ENCODE data around the gene SHOC2. TPM values are rescaled to one million over a fixed set of nuclear protein-coding genes. Genes with fewer than 3 reads are reported as not detected.

SHOC2 gene
- total RNA-seq, 1 experiment from 2014 or later: 59.8 TPM

- intact Hi-C loops (cut with micrococcal nuclease): loop anchor here (2.0 kb wide), 1 partner anchor 15 kb away; the partner anchor contains the start of genes BBIP1 and SHOC2
- BruUV-seq (replicated peaks): no TSS peak
- H3K4me1 Mint-ChIP-seq (ENCODE audit: insufficient read depth, unreplicated experiment): peaks cover 25% of the 10 kb centered on the region
- H3K4me3 Mint-ChIP-seq (ENCODE audit: unreplicated experiment): no peak overlapping the region
- H3K27ac Mint-ChIP-seq (ENCODE audit: low read depth, unreplicated experiment): peak overlapping the region; percentile 39
- no peaks in the 10 kb centered on the region for H3K9me3 Mint-ChIP-seq (ENCODE audit: unreplicated experiment)
- ChIA-PET POLR2A (interaction anchor here (0.6 to 11.1 kb wide), 19 partner anchors 7 to 1278 kb away, joined by 3 to 129 read pairs (median 5); partner anchors contain the start of genes BBIP1, PDCD4 and SHOC2), CTCF (interaction anchor here (0.5 to 1.6 kb wide), 4 partner anchors 13 to 1412 kb away, joined by 3 to 7 read pairs (median 3); no protein-coding TSS in a partner anchor)
- DNase-seq (ENCODE audit: unreplicated experiment): no peak
- peaks cover 83% of the 10 kb centered on the region for H3K36me3 Mint-ChIP-seq (ENCODE audit: insufficient read depth, unreplicated experiment)
- TF ChIP-seq CTCF (IDR thresholded peaks at IDR 0.05; ENCODE audit: unreplicated experiment): no peak
- H3K27me3 Mint-ChIP-seq (ENCODE audit: insufficient read depth, unreplicated experiment): no peaks in the 10 kb centered on the region
Measured at GRCh38 chr10:110903280-110904278, 15.8 kb upstream of the SHOC2 start.

DNA sequence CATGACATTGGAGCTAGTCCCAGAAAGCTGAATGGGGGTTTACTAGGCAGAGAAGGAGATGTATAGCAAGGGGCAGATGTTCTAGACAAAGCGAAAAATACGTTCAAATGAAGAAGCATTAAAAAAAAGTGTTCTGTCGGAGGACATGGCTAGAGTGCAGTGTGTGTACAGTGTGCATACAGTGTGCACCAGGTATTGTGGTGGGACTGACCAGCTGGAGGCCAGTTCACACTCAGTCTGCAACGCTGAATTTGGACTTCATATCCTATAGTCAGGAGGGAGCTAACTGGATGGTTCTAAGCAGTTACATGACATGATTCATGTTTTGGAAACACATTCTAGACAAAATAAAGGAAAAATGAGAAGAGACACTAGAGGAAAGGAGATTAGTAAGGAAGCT is 9.3 kb upstream of the SHOC2 start:
- Mint-ChIP-seq H3K36me3 (ENCODE audit: insufficient read depth, unreplicated experiment) (peaks cover 41% of the 10 kb centered on the region), H3K27ac (ENCODE audit: low read depth, unreplicated experiment) (no peak overlapping the region), H3K27me3 (ENCODE audit: insufficient read depth, unreplicated experiment) (no peaks in the 10 kb centered on the region), H3K4me3 (ENCODE audit: unreplicated experiment) (no peak overlapping the region), H3K4me1 (ENCODE audit: insufficient read depth, unreplicated experiment) (peaks cover 24% of the 10 kb centered on the region), H3K9me3 (ENCODE audit: unreplicated experiment) (no peaks in the 10 kb centered on the region)
- TF ChIP-seq CTCF (IDR thresholded peaks at IDR 0.05; ENCODE audit: unreplicated experiment): no peak
- intact Hi-C loops (cut with micrococcal nuclease): no loop called here
- ChIA-PET CTCF (interaction anchor here (1.1 to 1.2 kb wide), 2 partner anchors 300 to 1229 kb away, joined by 3 to 6 read pairs; no protein-coding TSS in a partner anchor), POLR2A (interaction anchor here (0.6 to 11.1 kb wide), 11 partner anchors 7 to 593 kb away, joined by 3 to 129 read pairs (median 6); partner anchors contain the start of genes BBIP1, PDCD4 and SHOC2)
- DNase-seq (ENCODE audit: unreplicated experiment): no peak
- BruUV-seq (replicated peaks): no TSS peak

- Mint-ChIP-seq H3K4me1 (ENCODE audit: insufficient read depth, unreplicated experiment) (peaks cover 38% of the 10 kb centered on the region), H3K36me3 (ENCODE audit: insufficient read depth, unreplicated experiment) (peaks cover 34% of the 10 kb centered on the region), H3K4me3 (ENCODE audit: unreplicated experiment) (no peak overlapping the region), H3K9me3 (ENCODE audit: unreplicated experiment) (no peaks in the 10 kb centered on the region), H3K27me3 (ENCODE audit: insufficient read depth, unreplicated experiment) (no peaks in the 10 kb centered on the region), H3K27ac (ENCODE audit: low read depth, unreplicated experiment) (peak overlapping the region; percentile 54)
- no TSS peak for BruUV-seq (replicated peaks)
- TF ChIP-seq CTCF (IDR thresholded peaks at IDR 0.05; ENCODE audit: unreplicated experiment): no peak
- DNase-seq (ENCODE audit: unreplicated experiment): peak; percentile 27
- intact Hi-C loops (cut with micrococcal nuclease): no loop called here
- CTCF ChIA-PET: interaction anchor here (1.3 kb wide), 1 partner anchor 10 kb away, joined by 3 read pairs; no protein-coding TSS in a partner anchor
- POLR2A ChIA-PET: interaction anchor here (0.8 to 2.4 kb wide), 2 partner anchors 9 to 41 kb away, joined by 3 to 17 read pairs; partner anchors contain the start of gene PDCD4
Measured at GRCh38 chr10:110912374-110912773, 7.0 kb upstream of the SHOC2 start.

DNA sequence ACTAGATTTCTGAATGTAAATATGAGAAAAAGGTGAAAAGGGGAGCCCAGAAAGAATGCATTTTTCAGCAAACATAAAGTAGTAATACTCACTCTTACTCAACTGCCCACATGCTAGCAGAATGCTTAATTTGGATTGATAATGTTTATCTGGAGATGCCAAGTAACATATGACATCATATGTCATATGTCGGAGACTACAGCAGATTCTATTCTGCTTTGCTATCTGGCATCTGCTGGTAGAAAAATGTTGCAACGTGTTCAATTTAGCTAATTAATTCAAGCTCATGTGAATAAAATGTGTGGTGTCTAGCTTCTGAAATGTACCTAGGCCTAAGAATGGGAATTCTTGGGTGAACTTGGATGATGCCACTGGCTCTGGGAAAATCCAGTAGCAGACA is 5.0 kb upstream of the SHOC2 start:
- BruUV-seq (replicated peaks): no TSS peak
- no peaks in the 10 kb centered on the region for H3K27me3 Mint-ChIP-seq (ENCODE audit: insufficient read depth, unreplicated experiment)
- no peak overlapping the region for H3K4me3 Mint-ChIP-seq (ENCODE audit: unreplicated experiment)
- H3K27ac Mint-ChIP-seq (ENCODE audit: low read depth, unreplicated experiment): no peak overlapping the region
- no peaks in the 10 kb centered on the region for H3K9me3 Mint-ChIP-seq (ENCODE audit: unreplicated experiment)
- CTCF ChIA-PET: interaction anchor here (0.8 kb wide), 1 partner anchor 81 kb away, joined by 4 read pairs; no protein-coding TSS in a partner anchor
- peaks cover 38% of the 10 kb centered on the region for H3K4me1 Mint-ChIP-seq (ENCODE audit: insufficient read depth, unreplicated experiment)
- intact Hi-C loops (cut with micrococcal nuclease): no loop called here
- peaks cover 32% of the 10 kb centered on the region for H3K36me3 Mint-ChIP-seq (ENCODE audit: insufficient read depth, unreplicated experiment)
- POLR2A ChIA-PET: interaction anchor here (0.6 to 5.5 kb wide), 5 partner anchors 9 to 1399 kb away, joined by 3 to 129 read pairs (median 4); no protein-coding TSS in a partner anchor
- no peak for TF ChIP-seq CTCF (IDR thresholded peaks at IDR 0.05; ENCODE audit: unreplicated experiment)
- no peak for DNase-seq (ENCODE audit: unreplicated experiment)
